Mucosa of gallbladder (tissue), 1 donor: Measurements from ENCODE around the gene ABL2. TPM values are rescaled to one million over a fixed set of nuclear protein-coding genes. Genes with fewer than 3 reads are reported as not detected.
"Not testable (repeated sequence)": the region's sequence is repeated elsewhere in the genome, so short reads cannot be mapped to it uniquely, and the experiment has no call there.

Experiments
- DNase-seq: peaks from one replicate; pipeline ENCODE4 v3.0.0-alpha.2; 2020; ENCODE audit warnings: low spot score
- total RNA-seq: library from RNA; stranded (reverse); gene quantifications from one replicate; pipeline ENCODE4 v1.2.1, GENCODE V29; 2021
- donor health status: DM: no; HTN: no; CAD: no.

The ABL2 gene
- total RNA-seq, 1 donor from 2014 or later = 13.0 TPM

GRCh38 chr1:179169616-179170467 is 59.6 kb downstream of the ABL2 start:
- DNase-seq = no peak

- DNase-seq = no peak
These were observed 60.9 kb downstream of the ABL2 start for GRCh38 chr1:179168536-179168935.

- DNase-seq = no peak
These were observed 61.5 kb downstream of the ABL2 start for GRCh38 chr1:179167955-179168354.

DNA sequence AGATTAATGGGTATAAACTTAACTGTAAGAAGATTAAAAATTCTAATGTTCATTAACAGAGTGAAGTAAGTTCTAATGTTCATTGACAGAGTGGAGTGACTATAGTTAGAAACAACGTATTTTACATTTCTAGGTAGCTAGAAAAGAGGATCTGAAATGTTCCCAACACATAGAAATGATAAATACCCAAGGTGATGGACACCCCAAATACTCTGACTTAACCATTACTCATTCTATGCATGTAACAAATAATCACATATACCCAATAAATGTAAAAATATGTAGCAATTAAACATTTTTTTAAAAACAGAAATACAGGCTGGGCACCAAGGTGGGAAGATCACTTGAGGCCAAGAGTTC is 62.1 kb downstream of the ABL2 start:
- no peak for DNase-seq

DNA sequence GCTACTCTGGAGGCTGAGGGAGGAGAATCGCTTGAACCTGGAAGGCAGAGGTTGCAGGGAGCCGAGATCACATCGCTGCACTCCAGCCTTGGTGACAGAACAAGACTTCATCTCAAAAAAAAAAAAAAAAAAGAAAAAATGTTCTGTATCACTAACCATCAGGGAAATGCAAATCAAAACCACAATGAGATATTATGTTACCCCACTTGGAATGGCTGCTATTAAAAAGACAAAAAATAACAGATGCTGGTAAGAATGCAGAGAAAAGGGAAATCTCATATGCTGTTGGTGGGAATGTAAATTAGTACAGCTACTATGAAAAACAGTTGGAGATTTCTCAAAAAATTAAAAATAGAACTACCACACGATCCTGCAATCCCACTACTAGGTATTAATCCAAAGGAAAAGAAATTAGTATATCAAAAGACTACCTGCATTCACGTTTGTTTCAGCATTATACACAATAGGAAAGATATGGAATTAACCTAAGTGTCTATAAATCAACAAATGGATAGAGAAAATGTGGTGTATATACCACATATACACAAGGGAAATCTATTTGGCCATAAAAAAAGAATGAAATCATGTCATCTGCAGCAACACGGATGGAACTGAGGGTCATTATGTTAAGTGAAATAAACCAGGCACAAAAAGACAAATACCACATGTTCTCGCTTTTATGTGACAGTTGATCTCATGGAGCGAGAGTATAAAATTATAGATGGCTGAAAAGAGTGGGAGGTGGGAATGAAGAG is 62.6 kb downstream of the ABL2 start:
- DNase-seq = no peak

GRCh38 chr1:179164494-179164893 is 65.0 kb downstream of the ABL2 start:
- DNase-seq = no peak

GRCh38 chr1:179156708-179157107 is 72.8 kb downstream of the ABL2 start:
- no peak for DNase-seq

DNA sequence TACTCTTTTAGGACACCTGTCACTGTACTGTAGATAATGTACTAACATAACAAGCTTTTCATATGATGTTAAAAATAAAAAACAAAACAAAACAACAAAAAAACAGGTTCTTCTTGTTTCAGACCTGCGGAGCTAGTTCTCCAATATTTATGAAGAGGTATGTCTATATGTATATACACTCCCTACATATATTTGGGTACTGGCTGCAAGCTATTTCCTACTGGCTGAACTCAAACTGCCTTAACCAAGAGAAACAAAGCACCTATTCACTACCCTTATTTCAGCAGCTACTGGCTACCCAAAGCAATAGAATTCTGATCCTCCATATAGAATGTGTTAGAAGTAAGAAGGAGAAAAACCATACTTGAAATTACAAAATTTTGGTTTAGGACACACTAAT is 73.5 kb downstream of the ABL2 start:
- no peak for DNase-seq

DNA sequence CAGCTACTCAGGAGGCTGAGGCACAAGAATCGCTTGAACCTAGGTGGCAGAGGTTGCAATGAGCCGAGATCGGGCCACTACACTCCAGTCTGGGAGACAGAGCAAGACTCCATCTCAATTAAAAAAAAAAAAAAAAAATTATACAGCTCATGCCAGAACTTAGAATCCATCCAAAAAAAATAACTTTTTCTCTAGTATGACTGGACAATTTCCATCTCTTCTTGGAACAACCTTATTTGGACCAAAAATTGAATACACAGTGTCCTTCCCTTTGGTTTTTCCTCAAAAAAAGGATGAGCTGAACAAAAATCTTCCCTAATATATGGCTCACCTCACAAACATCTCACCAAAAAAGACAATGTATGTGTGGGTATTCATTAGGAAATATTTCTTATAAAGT is 73.9 kb downstream of the ABL2 start:
- no peak for DNase-seq

GRCh38 chr1:179154437-179154836 is 75.0 kb downstream of the ABL2 start:
- DNase-seq = no peak

GRCh38 chr1:179153217-179153616 is 76.3 kb downstream of the ABL2 start:
- no peak for DNase-seq

DNA sequence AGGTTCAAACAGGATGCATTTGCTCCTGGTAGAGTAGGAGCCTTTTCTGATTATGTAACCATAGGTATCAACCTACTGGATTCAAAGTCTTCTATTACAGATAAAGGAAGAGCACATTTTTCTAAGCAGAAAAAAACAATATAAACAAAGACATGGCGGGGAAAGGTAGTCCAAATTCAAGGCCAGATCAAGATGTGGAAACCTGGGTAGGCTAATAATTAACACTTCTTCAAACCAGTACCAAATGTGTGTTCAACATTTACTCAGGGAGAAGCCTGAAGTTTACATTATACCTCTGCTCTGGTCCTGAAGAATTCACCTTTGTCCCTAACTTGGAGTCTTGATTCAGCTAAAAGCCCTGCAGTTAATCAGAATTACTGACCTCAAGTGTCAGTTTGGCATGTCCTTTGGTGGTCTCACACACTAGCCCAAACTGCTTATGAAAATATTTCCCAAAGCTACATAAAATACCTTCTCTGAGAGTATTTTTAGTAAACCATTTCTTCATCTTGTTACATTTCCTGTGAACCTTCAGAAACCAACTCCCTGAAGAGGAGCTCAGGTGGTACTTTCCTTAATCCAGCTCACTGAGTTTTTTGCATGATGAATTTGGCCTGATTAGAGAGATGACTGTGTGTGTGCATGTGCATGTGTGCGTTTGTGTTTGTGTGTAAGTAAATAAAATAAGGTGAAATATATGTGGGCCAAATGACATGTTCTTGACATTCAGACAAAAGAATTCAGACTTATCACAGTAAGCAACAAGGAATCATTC is 77.4 kb downstream of the ABL2 start:
- no peak for DNase-seq

DNA sequence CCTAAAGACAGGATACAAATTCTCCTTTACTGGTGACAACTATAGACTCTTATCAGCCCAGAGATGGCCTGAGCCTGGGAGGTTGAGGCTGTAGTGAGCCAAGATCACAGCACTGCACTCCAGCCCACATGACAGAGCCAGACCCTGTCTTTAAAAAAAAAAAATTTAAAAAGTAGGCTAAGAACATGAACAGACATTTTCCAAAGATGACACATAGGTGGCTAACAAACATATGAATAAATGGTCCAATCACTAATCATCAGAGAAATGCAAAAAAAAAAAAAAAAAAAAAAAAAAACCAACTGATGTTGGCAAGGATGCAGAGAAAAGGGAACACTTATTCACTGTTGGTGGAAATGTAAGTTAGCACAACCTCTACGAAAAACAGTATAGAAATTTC is 82.6 kb downstream of the ABL2 start:
- DNase-seq = no peak

GRCh38 chr1:179146476-179146875 is 83.0 kb downstream of the ABL2 start:
- no peak for DNase-seq

GRCh38 chr1:179145521-179145920 is 84.0 kb downstream of the ABL2 start:
- no peak for DNase-seq

- DNase-seq = no peak
These were observed 84.9 kb downstream of the ABL2 start for GRCh38 chr1:179144626-179145025.

DNA sequence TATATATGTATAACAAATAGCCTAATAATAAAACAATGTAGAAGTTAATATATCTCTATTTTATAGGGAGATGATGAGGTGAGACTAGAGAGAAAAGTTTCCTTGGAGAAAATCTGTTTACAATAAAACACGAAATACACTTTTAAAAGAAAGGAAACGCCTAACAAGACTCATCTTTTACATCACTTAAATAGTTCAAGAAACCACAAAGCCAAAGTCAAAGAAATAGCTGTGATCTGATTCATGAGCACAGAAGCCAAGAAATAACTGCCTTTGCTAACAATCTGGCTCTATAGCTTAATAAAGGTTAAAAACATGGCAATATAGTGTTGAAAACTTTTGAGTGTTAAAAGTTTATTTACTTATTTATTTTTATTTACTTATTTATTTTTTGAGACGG is 86.2 kb downstream of the ABL2 start:
- DNase-seq = no peak

DNA sequence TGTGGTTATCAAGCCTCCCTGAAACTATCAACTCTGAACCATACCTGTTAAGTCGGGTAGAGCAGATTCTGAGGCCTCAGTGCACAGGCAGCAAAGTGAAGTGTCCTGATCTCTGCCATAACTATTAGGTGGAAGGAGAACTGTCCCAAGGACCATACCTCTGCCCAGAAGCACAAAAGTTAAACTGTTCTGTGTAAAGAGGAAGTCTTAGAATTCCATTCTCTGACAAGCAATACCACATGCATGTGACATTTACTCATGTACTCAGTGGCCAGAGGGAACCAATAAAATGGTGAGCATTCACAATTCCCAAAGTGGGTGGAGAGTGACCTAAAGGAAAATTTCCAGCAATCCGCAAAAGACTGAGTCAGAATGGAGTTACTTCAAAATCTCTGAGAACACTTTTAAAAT is 86.6 kb downstream of the ABL2 start:
- no peak for DNase-seq

DNA sequence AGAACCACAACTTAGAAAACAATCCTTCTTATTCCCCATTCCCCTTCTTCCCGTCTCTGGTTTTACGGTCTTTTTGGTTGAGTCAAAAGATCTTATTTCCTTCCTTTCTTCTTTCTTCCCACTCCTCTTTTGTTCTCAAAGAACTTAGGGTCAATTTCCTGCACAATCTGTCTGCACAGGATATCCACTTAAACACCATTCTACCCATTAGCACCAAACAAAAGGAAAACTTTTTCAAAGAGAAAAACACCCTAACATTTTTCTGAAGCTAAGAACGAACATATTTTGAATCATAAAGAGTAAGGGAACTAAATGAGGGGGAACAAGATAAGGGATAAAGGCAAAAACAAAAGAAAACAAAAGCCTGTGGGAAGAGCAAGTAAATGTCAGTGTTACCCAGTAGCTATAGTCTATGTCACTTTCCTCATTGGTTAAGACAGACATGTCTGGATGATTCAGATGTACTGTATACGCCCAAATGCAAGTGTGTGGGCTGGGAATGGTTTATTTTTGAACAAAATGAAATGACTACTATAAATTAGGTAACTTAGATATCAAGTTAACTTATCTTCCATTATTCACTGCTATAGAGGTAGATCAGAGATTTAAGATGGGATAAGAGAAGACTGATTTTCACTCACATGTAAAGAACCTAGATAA is 87.8 kb downstream of the ABL2 start:
- DNase-seq = no peak

DNA sequence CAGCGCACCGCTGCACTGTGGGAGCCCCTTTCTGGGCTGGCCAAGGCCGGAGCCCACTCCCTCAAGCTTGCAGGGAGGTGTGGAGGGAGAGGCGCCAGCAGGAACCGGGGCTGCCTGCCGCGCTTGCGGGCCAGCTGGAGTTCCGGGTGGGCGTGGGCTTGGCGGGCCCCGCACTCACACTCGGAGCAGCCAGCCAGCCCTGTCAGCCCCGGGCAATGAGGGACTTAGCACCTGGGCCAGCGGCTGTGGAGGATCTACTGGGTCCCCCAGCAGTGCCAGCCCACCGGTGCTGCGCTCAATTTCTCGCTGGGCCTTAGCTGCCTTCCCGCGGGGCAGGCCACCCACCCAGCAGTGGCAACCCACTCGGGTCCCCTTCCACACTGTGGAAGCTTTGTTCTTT is 90.7 kb downstream of the ABL2 start:
- not testable (repeated sequence) for DNase-seq

- DNase-seq = no peak
These were observed 91.7 kb downstream of the ABL2 start for GRCh38 chr1:179137617-179138255.
